Tibial artery (tissue), 4 donors: ENCODE measurements around the gene SSPN.

Source experiments
- DNase-seq, 2 donors: peaks; one replicate each; pipeline ENCODE4 v3.0.0-alpha.2; 2019
- H3K27ac ChIP-seq, 2 donors: fragments of 200-600 bp; sonication (generic) in 1 of 2; 1 replicate in 1 of 2; 2 replicates in 1 of 2; pipeline ENCODE4 v1.5.1; 2018 to 2019; ENCODE audit warnings: mild to moderate bottlenecking in 1 of 2
- H3K27me3 ChIP-seq, 2 donors: fragments of 200-600 bp; sonication (generic) in 1 of 2; one replicate each; pipeline versions ENCODE4 v1.5.1 to v1.6.0; 2016 to 2019
- H3K36me3 ChIP-seq, 3 donors: fragments of 200-600 bp; sonication (generic) in 2 of 3; one replicate each; pipeline ENCODE4 v1.5.1; 2016 to 2019; ENCODE audit warnings: mild to moderate bottlenecking in 2 of 3
- H3K4me1 ChIP-seq, 4 donors: fragments of 200-600 bp; sonication (generic) in 2 of 4; 1 replicate in 3 of 4; 2 replicates in 1 of 4; pipeline ENCODE4 v1.5.1; 2016 to 2019
- H3K4me3 ChIP-seq, 2 donors: fragments of 200-600 bp; sonication (generic) in 1 of 2; 1 replicate in 1 of 2; 2 replicates in 1 of 2; pipeline ENCODE4 v1.5.1; 2018 to 2019; ENCODE audit warnings: mild to moderate bottlenecking in 2 of 2
- H3K9me3 ChIP-seq, 3 donors: fragments of 200-600 bp; sonication (generic) in 1 of 3; one replicate each; pipeline ENCODE4 v1.5.1; 2016 to 2019
- CTCF ChIP-seq, 2 experiments: fragments of 200-600 bp in 1 of 2; fragments of 450-650 bp in 1 of 2; IDR thresholded peaks; one replicate each; pipeline ENCODE4 v1.5.1; 2017 to 2019; ENCODE audit warnings: antibody characterized with exemption in 2 of 2, mild to moderate bottlenecking in 1 of 2, moderate library complexity in 1 of 2
- intact Hi-C: fragments of 100-400 bp; cut with DNase I; formaldehyde crosslinking; loops from one replicate; pipeline ENCODE4 v1.15.0; 2023; ENCODE audit warnings: low total_unique reads

Gene SSPN

GRCh38 chr12:26280869-26281268 is 85.5 kb downstream of the SSPN start:
- Histone ChIP-seq H3K36me3 (no peaks in the 10 kb centered on the region), H3K9me3 (no peaks in the 10 kb centered on the region), H3K4me1 (peaks cover 0 to 3% (median 0%) of the 10 kb centered on the region in 4 donors), H3K27me3 (no peaks in the 10 kb centered on the region), H3K27ac (no peak overlapping the region), H3K4me3 (no peak overlapping the region)
- no peak for DNase-seq
- TF ChIP-seq CTCF (IDR thresholded peaks at IDR 0.05), result no peak
- intact Hi-C loops, result no loop called here

GRCh38 chr12:26281320-26281719 is 85.9 kb downstream of the SSPN start:
- intact Hi-C loops, result no loop called here
- no peak overlapping the region for H3K4me3 ChIP-seq
- no peak overlapping the region for H3K27ac ChIP-seq
- no peaks in the 10 kb centered on the region for H3K9me3 ChIP-seq
- H3K36me3 ChIP-seq, result no peaks in the 10 kb centered on the region
- no peaks in the 10 kb centered on the region for H3K27me3 ChIP-seq
- TF ChIP-seq CTCF (IDR thresholded peaks at IDR 0.05), result no peak
- peak in 1 of 2 donors; percentile 45 for DNase-seq
- H3K4me1 ChIP-seq, result peaks cover 0 to 3% (median 0%) of the 10 kb centered on the region in 4 donors

- H3K4me3 ChIP-seq, result no peak overlapping the region
- intact Hi-C loops, result no loop called here
Measured at GRCh38 chr12:26282339-26282940, 87.1 kb downstream of the SSPN start.

GRCh38 chr12:26283046-26283445 is 87.7 kb downstream of the SSPN start:
- no peak for TF ChIP-seq CTCF (IDR thresholded peaks at IDR 0.05)
- intact Hi-C loops, result no loop called here
- DNase-seq, result no peak
- no peaks in the 10 kb centered on the region for H3K36me3 ChIP-seq
- H3K27ac ChIP-seq, result no peak overlapping the region
- no peaks in the 10 kb centered on the region for H3K27me3 ChIP-seq
- H3K4me1 ChIP-seq, result peaks cover 0 to 16% (median 14%) of the 10 kb centered on the region in 4 donors
- no peak overlapping the region for H3K4me3 ChIP-seq
- H3K9me3 ChIP-seq, result no peaks in the 10 kb centered on the region

More at GRCh38 chr12:26282339-26282940, 87.1 kb downstream of the SSPN start:
- no peak for TF ChIP-seq CTCF (IDR thresholded peaks at IDR 0.05)
- no peaks in the 10 kb centered on the region for H3K27me3 ChIP-seq
- H3K36me3 ChIP-seq, result no peaks in the 10 kb centered on the region
- DNase-seq, result no peak
- H3K27ac ChIP-seq, result no peak overlapping the region
- H3K4me1 ChIP-seq, result peaks cover 0 to 10% (median 8%) of the 10 kb centered on the region in 4 donors
- no peaks in the 10 kb centered on the region for H3K9me3 ChIP-seq

GRCh38 chr12:26283617-26284016 is 88.2 kb downstream of the SSPN start:
- peaks cover 0 to 21% (median 19%) of the 10 kb centered on the region in 4 donors for H3K4me1 ChIP-seq
- H3K27ac ChIP-seq, result no peak overlapping the region
- no peak for TF ChIP-seq CTCF (IDR thresholded peaks at IDR 0.05)
- H3K27me3 ChIP-seq, result no peaks in the 10 kb centered on the region
- DNase-seq, result no peak
- no peaks in the 10 kb centered on the region for H3K9me3 ChIP-seq
- H3K36me3 ChIP-seq, result no peaks in the 10 kb centered on the region
- H3K4me3 ChIP-seq, result no peak overlapping the region
- intact Hi-C loops, result no loop called here

- H3K36me3 ChIP-seq, result no peaks in the 10 kb centered on the region
- H3K27ac ChIP-seq, result no peak overlapping the region
- no peak for DNase-seq
- H3K4me3 ChIP-seq, result no peak overlapping the region
- peaks cover 0 to 21% (median 20%) of the 10 kb centered on the region in 4 donors for H3K4me1 ChIP-seq
- intact Hi-C loops, result no loop called here
- no peak for TF ChIP-seq CTCF (IDR thresholded peaks at IDR 0.05)
- no peaks in the 10 kb centered on the region for H3K27me3 ChIP-seq
- no peaks in the 10 kb centered on the region for H3K9me3 ChIP-seq
Measured at GRCh38 chr12:26285401-26285800, 90.0 kb downstream of the SSPN start.
